HCT116 (cell line): ENCODE measurements around the gene CENPX. TPM values are rescaled to one million over a fixed set of nuclear protein-coding genes. Genes with fewer than 3 reads are reported as not detected.

Experiments used
- ATAC-seq: fragments of 200-7000 bp; cut with Tn5 transposase; 2 replicates; pipeline ENCODE4 v1.9.1; 2020; ENCODE audit warnings: mild to moderate bottlenecking, moderate library complexity
- BruUV-seq: library from RNA; stranded (reverse); fragments of 400-500 nt; replicated peaks from 2 replicates; lab custom pipeline; 2021; lab: Mats Ljungman, UMichigan
- CTCF ChIA-PET: fragments of 300-600 bp; sonication (Branson Sonifier 250); formaldehyde crosslinking; loops from one replicate; lab custom pipeline; 2021; ENCODE audit warnings: antibody characterized with exemption; lab: Charles Lee
- POLR2A ChIA-PET: fragments of 300-600, 350-600 bp; sonication (Branson Sonifier 250); formaldehyde crosslinking; loops from one replicate; lab custom pipeline; 2021; ENCODE audit warnings: antibody characterized with exemption; lab: Charles Lee
- RAD21 ChIA-PET, 2 experiments: fragments of 300-600 bp; sonication (Branson Sonifier 250); formaldehyde crosslinking; loops; one replicate each; lab custom pipeline; 2023; ENCODE audit warnings: low total read pairs in 2 of 2; ENCODE audit not compliant: uncharacterized antibody in 2 of 2, unreplicated experiment in 2 of 2, low non-redundant PET in 1 of 2; lab: Charles Lee
- DNase-seq: peaks from one replicate; pipeline ENCODE4 v3.0.0-alpha.2; 2010; ENCODE audit warnings: low read depth, low spot score
- H2AFZ ChIP-seq: fragments of 200-600 bp; shearing (Covaris generic), sonication (generic); 2 replicates; pipeline ENCODE4 v1.6.1; 2017; ENCODE audit warnings: low read depth, mixed run types, mixed read lengths, antibody characterized with exemption, low read length; ENCODE audit not compliant: poor library complexity, severe bottlenecking
- H3K27ac ChIP-seq: 2 replicates; pipeline ENCODE4 v1.5.1; 2012; ENCODE audit warnings: low read depth, low read length
- H3K27me3 ChIP-seq: fragments of 200-600 bp; sonication (generic); 2 replicates; pipeline ENCODE4 v1.6.1; 2016; ENCODE audit warnings: mixed run types, low read length, mixed read lengths; ENCODE audit not compliant: insufficient read depth
- H3K36me3 ChIP-seq, 2 experiments: fragments of 200-500 bp in 1 of 2; fragments of 200-600 bp in 1 of 2; sonication (Bioruptor generic) in 1 of 2; sonication (generic) in 1 of 2; 2 replicates each; pipeline versions ENCODE4 v1.5.1 to v1.6.1; 2014 to 2016; ENCODE audit warnings: low read length in 2 of 2, inconsistent platforms in 1 of 2, mixed read lengths in 1 of 2, mixed run types in 1 of 2; ENCODE audit not compliant: insufficient read depth in 2 of 2, control insufficient read depth in 1 of 2
- H3K4me1 ChIP-seq, 2 experiments: fragments of 200-600 bp in 1 of 2; sonication (generic) in 1 of 2; 2 replicates each; pipeline versions ENCODE4 v1.5.1 to v1.6.1; 2012 to 2017; ENCODE audit warnings: low read length in 2 of 2, inconsistent platforms in 1 of 2, mild to moderate bottlenecking in 1 of 2, mixed read lengths in 1 of 2, mixed run types in 1 of 2, moderate library complexity in 1 of 2; ENCODE audit not compliant: insufficient read depth in 2 of 2, control insufficient read depth in 1 of 2
- H3K4me2 ChIP-seq: fragments of 200-600 bp; sonication (generic); 2 replicates; pipeline ENCODE4 v1.6.1; 2017; ENCODE audit warnings: mixed run types, low read length, mixed read lengths
- H3K4me3 ChIP-seq, 2 experiments: fragments of 200-600 bp in 1 of 2; sonication (generic) in 1 of 2; replicated peaks in 1 of 2; 2 replicates each; pipeline ENCODE4 v1.5.1; 2011 to 2016; ENCODE audit warnings: low read length in 2 of 2, control low read depth in 1 of 2, low read depth in 1 of 2, mild to moderate bottlenecking in 1 of 2, mixed read lengths in 1 of 2, mixed run types in 1 of 2
- H3K79me2 ChIP-seq: fragments of 200-600 bp; sonication (generic); 2 replicates; pipeline ENCODE4 v1.6.1; 2017; ENCODE audit warnings: mild to moderate bottlenecking, mixed run types, low read length, moderate library complexity, mixed read lengths; ENCODE audit not compliant: insufficient read depth
- H3K9ac ChIP-seq: fragments of 200-600 bp; sonication (generic); 2 replicates; pipeline ENCODE4 v1.6.1; 2016; ENCODE audit warnings: low read length, mixed read lengths
- H3K9me2 ChIP-seq: fragments of 200-600 bp; sonication (generic), shearing (Covaris generic); 2 replicates; pipeline ENCODE4 v1.6.1; 2017; ENCODE audit warnings: mixed run types, mild to moderate bottlenecking, moderate library complexity; ENCODE audit not compliant: insufficient read depth
- H3K9me3 ChIP-seq, 2 experiments: fragments of 200-500 bp in 1 of 2; fragments of 200-600 bp in 1 of 2; sonication (Bioruptor generic) in 1 of 2; sonication (generic) in 1 of 2; 2 replicates each; pipeline ENCODE4 v1.6.1; 2014 to 2017; ENCODE audit warnings: low read length in 2 of 2, mixed read lengths in 2 of 2, inconsistent platforms in 1 of 2, low read depth in 1 of 2, mild to moderate bottlenecking in 1 of 2, mixed run types in 1 of 2, moderate library complexity in 1 of 2; ENCODE audit not compliant: control insufficient read depth in 1 of 2, insufficient read depth in 1 of 2
- H4K20me1 ChIP-seq: fragments of 200-600 bp; sonication (generic), shearing (Covaris generic); 2 replicates; pipeline ENCODE4 v1.6.1; 2017; ENCODE audit warnings: mixed run types, mild to moderate bottlenecking, moderate library complexity; ENCODE audit not compliant: insufficient read depth
- CBX3 ChIP-seq: IDR thresholded peaks from 2 replicates; pipeline ENCODE4 v1.6.1; 2012; ENCODE audit warnings: low read depth
- POLR2A ChIP-seq: IDR thresholded peaks from 2 replicates; pipeline ENCODE4 v1.7.0; 2011; ENCODE audit warnings: borderline replicate concordance; ENCODE audit not compliant: insufficient read depth, insufficient read length; ENCODE audit errors: extremely low read depth
- SP1 ChIP-seq: IDR thresholded peaks from 2 replicates; pipeline ENCODE4 v1.6.1; 2012; ENCODE audit warnings: low read depth
- YY1 ChIP-seq: IDR thresholded peaks from 2 replicates; pipeline ENCODE4 v1.6.1; 2011; ENCODE audit warnings: low read length, low read depth, moderate library complexity, mild to moderate bottlenecking; ENCODE audit not compliant: insufficient replicate concordance; ENCODE audit errors: extremely low read depth
- ZBTB33 ChIP-seq: IDR thresholded peaks from 2 replicates; pipeline ENCODE4 v1.6.1; 2011; ENCODE audit warnings: mild to moderate bottlenecking, low read length, moderate library complexity; ENCODE audit not compliant: insufficient replicate concordance; ENCODE audit errors: extremely low read depth
- ZNF274 ChIP-seq: fragments of 200-500 bp; sonication (Bioruptor generic); IDR thresholded peaks from 2 replicates; pipeline ENCODE4 v1.6.1; 2014; ENCODE audit warnings: mild to moderate bottlenecking, low read depth, low read length, inconsistent platforms
- intact Hi-C: fragments of 100-400 bp; cut with micrococcal nuclease; formaldehyde crosslinking; loops from 2 replicates; pipeline ENCODE4 v1.10.0; 2022
- total RNA-seq: library from RNA; stranded (reverse); gene quantifications from one replicate; pipeline ENCODE4 v1.2.1, GENCODE V29; 2021; ENCODE audit not compliant: unreplicated experiment

Gene CENPX
- total RNA-seq, 1 experiment from 2014 or later, result 184 TPM

GRCh38 chr17:82070611-82071010, 47.9 kb upstream of the CENPX start:
- ChIA-PET CTCF (interaction anchor here (0.8 kb wide), 1 partner anchor 40 kb away, joined by 3 read pairs; no protein-coding TSS in a partner anchor), RAD21 (no interaction called here), POLR2A (interaction anchor here (0.7 kb wide), 1 partner anchor 33 kb away, joined by 3 read pairs; the partner anchor contains the start of gene DCXR)
- DNase-seq (no peak), ATAC-seq (no peak)
- H2AFZ ChIP-seq, result no peak overlapping the region
- peaks cover 3 to 6% of the 10 kb centered on the region in 2 experiments; a peak in 3 of 4 replicates for H3K4me1 ChIP-seq
- no peaks in the 10 kb centered on the region for H3K27me3 ChIP-seq
- intact Hi-C loops, result no loop called here
- TF ChIP-seq POLR2A (no peak), YY1 (no peak), ZBTB33 (no peak), SP1 (no peak), ZNF274 (no peak), CBX3 (no peak)
- H3K9me2 ChIP-seq, result no peaks in the 10 kb centered on the region
- H3K4me2 ChIP-seq, result no peak overlapping the region
- H4K20me1 ChIP-seq, result no peaks in the 10 kb centered on the region
- no peaks in the 10 kb centered on the region for H3K9me3 ChIP-seq
- H3K36me3 ChIP-seq, result no peaks in the 10 kb centered on the region
- no peak overlapping the region for H3K4me3 ChIP-seq
- BruUV-seq, result no TSS peak
- no peak overlapping the region for H3K9ac ChIP-seq
- no peaks in the 10 kb centered on the region for H3K79me2 ChIP-seq
- no peak overlapping the region for H3K27ac ChIP-seq
